ENCODE measurements around the gene KIAA1217.

DNA sequence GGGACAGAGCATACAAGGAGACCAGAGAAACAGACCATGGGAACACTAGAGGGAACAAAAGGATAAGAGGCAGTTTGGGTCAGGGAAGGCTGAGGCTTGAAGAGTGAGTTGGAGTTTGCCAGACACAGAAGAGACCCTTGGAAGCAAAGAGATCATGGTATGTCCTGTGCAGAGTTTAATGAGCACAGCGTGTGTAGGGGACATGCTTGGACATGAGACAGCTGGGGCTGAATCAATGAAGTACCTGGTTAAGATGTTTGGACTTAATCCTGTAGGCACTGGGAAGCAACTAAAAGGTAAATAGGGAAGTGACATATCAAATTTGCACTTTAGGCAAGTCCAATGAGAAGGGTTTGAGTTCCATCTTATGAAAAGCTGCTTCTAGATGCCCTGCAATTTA lies 79.6 kb downstream of the KIAA1217 start:
- TF ChIP-seq, protein P1, sequence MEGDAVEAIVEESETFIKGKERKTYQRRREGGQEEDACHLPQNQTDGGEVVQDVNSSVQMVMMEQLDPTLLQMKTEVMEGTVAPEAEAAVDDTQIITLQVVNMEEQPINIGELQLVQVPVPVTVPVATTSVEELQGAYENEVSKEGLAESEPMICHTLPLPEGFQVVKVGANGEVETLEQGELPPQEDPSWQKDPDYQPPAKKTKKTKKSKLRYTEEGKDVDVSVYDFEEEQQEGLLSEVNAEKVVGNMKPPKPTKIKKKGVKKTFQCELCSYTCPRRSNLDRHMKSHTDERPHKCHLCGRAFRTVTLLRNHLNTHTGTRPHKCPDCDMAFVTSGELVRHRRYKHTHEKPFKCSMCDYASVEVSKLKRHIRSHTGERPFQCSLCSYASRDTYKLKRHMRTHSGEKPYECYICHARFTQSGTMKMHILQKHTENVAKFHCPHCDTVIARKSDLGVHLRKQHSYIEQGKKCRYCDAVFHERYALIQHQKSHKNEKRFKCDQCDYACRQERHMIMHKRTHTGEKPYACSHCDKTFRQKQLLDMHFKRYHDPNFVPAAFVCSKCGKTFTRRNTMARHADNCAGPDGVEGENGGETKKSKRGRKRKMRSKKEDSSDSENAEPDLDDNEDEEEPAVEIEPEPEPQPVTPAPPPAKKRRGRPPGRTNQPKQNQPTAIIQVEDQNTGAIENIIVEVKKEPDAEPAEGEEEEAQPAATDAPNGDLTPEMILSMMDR (IDR thresholded peaks at IDR 0.05; ENCODE audit: borderline replicate concordance, extremely low read depth, low read length, poor library complexity, severe bottlenecking): no peak
- TF ChIP-seq EZH2 (IDR thresholded peaks at IDR 0.05; ENCODE audit: borderline replicate concordance, low read depth, low read length, severe bottlenecking): no peak
